ENCODE data around the gene TMPRSS5. TPM values are rescaled to one million over a fixed set of nuclear protein-coding genes. Genes with fewer than 3 reads are reported as not detected.

TMPRSS5 gene
- total RNA-seq, 1 experiment from 2014 or later: 0.71 TPM

GRCh38 chr11:113642090-113642489, 64.0 kb downstream of the TMPRSS5 start:
- no peak for TF ChIP-seq REST (IDR thresholded peaks at IDR 0.05; ENCODE audit: low read depth)
- no peak for TF ChIP-seq CTCF (IDR thresholded peaks at IDR 0.05 in 2 of 3, conservative IDR thresholded peaks at IDR 0.05 in 1 of 3; ENCODE audit: borderline replicate concordance in 1 of 3, insufficient read depth in 1 of 3, low read depth in 2 of 3, low read length in 2 of 3)
- TF ChIP-seq, protein P1, sequence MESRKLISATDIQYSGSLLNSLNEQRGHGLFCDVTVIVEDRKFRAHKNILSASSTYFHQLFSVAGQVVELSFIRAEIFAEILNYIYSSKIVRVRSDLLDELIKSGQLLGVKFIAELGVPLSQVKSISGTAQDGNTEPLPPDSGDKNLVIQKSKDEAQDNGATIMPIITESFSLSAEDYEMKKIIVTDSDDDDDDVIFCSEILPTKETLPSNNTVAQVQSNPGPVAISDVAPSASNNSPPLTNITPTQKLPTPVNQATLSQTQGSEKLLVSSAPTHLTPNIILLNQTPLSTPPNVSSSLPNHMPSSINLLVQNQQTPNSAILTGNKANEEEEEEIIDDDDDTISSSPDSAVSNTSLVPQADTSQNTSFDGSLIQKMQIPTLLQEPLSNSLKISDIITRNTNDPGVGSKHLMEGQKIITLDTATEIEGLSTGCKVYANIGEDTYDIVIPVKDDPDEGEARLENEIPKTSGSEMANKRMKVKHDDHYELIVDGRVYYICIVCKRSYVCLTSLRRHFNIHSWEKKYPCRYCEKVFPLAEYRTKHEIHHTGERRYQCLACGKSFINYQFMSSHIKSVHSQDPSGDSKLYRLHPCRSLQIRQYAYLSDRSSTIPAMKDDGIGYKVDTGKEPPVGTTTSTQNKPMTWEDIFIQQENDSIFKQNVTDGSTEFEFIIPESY (IDR thresholded peaks at IDR 0.05; ENCODE audit: extremely low read depth, insufficient replicate concordance, low read length): no peak
- TF ChIP-seq MAX (IDR thresholded peaks at IDR 0.05): no peak
- no peak for TF ChIP-seq CBX3 (IDR thresholded peaks at IDR 0.05; ENCODE audit: low read depth)
- TF ChIP-seq EZH2phosphoT487 (IDR thresholded peaks at IDR 0.05; ENCODE audit: borderline replicate concordance): no peak
- no peak for TF ChIP-seq SRF (IDR thresholded peaks at IDR 0.05; ENCODE audit: low read depth)
- TF ChIP-seq EZH2 (IDR thresholded peaks at IDR 0.05): no peak
- H4K20me1 ChIP-seq (ENCODE audit: insufficient read depth): no peaks in the 10 kb centered on the region
- no peak overlapping the region for H3K9ac ChIP-seq (ENCODE audit: low read length)
- peaks cover 6% of the 10 kb centered on the region; the same call in 1 of the 2 replicates for H3K27me3 ChIP-seq (ENCODE audit: insufficient read depth, low read length)
- H3K36me3 ChIP-seq (ENCODE audit: control insufficient read depth in 1 of 2, insufficient read depth in 2 of 2, low read length in 2 of 2): no peaks in the 10 kb centered on the region
- intact Hi-C loops (cut with micrococcal nuclease): no loop called here
- no peaks in the 10 kb centered on the region for H3K9me2 ChIP-seq (ENCODE audit: insufficient read depth)
- no peaks in the 10 kb centered on the region for H3K79me2 ChIP-seq (ENCODE audit: insufficient read depth, low read length)
- CTCF ChIA-PET: no interaction called here
- POLR2A ChIA-PET: no interaction called here
- H3K4me2 ChIP-seq (ENCODE audit: low read length): no peak overlapping the region
- H3K4me1 ChIP-seq (ENCODE audit: control insufficient read depth in 1 of 2, insufficient read depth in 2 of 2, low read length in 2 of 2): no peaks in the 10 kb centered on the region
- RAD21 ChIA-PET (ENCODE audit: low non-redundant PET in 1 of 2, low total read pairs in 2 of 2, uncharacterized antibody in 2 of 2, unreplicated experiment in 2 of 2): no interaction called here
- ATAC-seq: no peak
- no peak overlapping the region for H2AFZ ChIP-seq (ENCODE audit: low read depth, low read length, poor library complexity, severe bottlenecking)
- no peaks in the 10 kb centered on the region for H3K9me3 ChIP-seq (ENCODE audit: control insufficient read depth in 1 of 2, insufficient read depth in 1 of 2, low read depth in 1 of 2, low read length in 2 of 2)
- no peak for DNase-seq (ENCODE audit: low read depth, low spot score)
- H3K4me3 ChIP-seq (replicated peaks in 1 of 2; ENCODE audit: low read depth in 1 of 2, low read length in 2 of 2): no peak overlapping the region
- no TSS peak for BruUV-seq (replicated peaks)
- no peak overlapping the region for H3K27ac ChIP-seq (ENCODE audit: low read depth, low read length)
